DMS153 (cell line): Measurements from ENCODE around the gene NXPE3.
"Not testable (repeated sequence)": the region's sequence is repeated elsewhere in the genome, so short reads cannot be mapped to it uniquely, and the experiment has no call there.

ENCODE experiments used
- DNase-seq: peaks from one replicate; lab custom pipeline; 2025; lab: John Stamatoyannopoulos, UW

The NXPE3 gene

GRCh38 chr3:101852983-101853840 lies 74.2 kb downstream of the NXPE3 start:
- DNase-seq = no peak

GRCh38 chr3:101853982-101854381 lies 75.0 kb downstream of the NXPE3 start:
- DNase-seq = no peak

GRCh38 chr3:101854608-101855304 lies 75.7 kb downstream of the NXPE3 start:
- no peak for DNase-seq

GRCh38 chr3:101857301-101857741 lies 78.3 kb downstream of the NXPE3 start:
- DNase-seq = no peak

GRCh38 chr3:101858464-101859030 lies 79.5 kb downstream of the NXPE3 start:
- no peak for DNase-seq

- DNase-seq = no peak
Measured at GRCh38 chr3:101859882-101860448, 81.0 kb downstream of the NXPE3 start.

- DNase-seq = no peak
Measured at GRCh38 chr3:101861212-101861788, 82.3 kb downstream of the NXPE3 start.

GRCh38 chr3:101861789-101862415 lies 82.9 kb downstream of the NXPE3 start:
- DNase-seq = no peak

GRCh38 chr3:101862416-101863165 lies 83.6 kb downstream of the NXPE3 start:
- DNase-seq = no peak

GRCh38 chr3:101864926-101865325 lies 85.9 kb downstream of the NXPE3 start:
- DNase-seq = not testable (repeated sequence)

- no peak for DNase-seq
Measured at GRCh38 chr3:101865751-101866509, 86.9 kb downstream of the NXPE3 start.

- no peak for DNase-seq
Measured at GRCh38 chr3:101867511-101867910, 88.5 kb downstream of the NXPE3 start.

- no peak for DNase-seq
Measured at GRCh38 chr3:101867996-101868395, 89.0 kb downstream of the NXPE3 start.

GRCh38 chr3:101868534-101869464 lies 89.8 kb downstream of the NXPE3 start:
- no peak for DNase-seq

- no peak for DNase-seq
Measured at GRCh38 chr3:101870138-101870537, 91.1 kb downstream of the NXPE3 start.

GRCh38 chr3:101873619-101874018 lies 94.6 kb downstream of the NXPE3 start:
- no peak for DNase-seq

- no peak for DNase-seq
Measured at GRCh38 chr3:101876142-101876541, 97.1 kb downstream of the NXPE3 start.
